Omental fat pad (tissue), 4 donors: ENCODE data around the gene CSRP1. TPM values are rescaled to one million over a fixed set of nuclear protein-coding genes. Genes with fewer than 3 reads are reported as not detected.

ENCODE experiments used
- ATAC-seq: fragments of 150-250 bp; one replicate; pipeline ENCODE4 v1.9.1; 2016; ENCODE audit warnings: mild to moderate bottlenecking, moderate library complexity; ENCODE audit not compliant: low FRiP score
- DNase-seq: peaks from one replicate; pipeline ENCODE4 v3.0.0-alpha.2; 2019; ENCODE audit warnings: low spot score
- CTCF ChIP-seq, 3 donors: fragments of 450-650 bp; IDR thresholded peaks; one replicate each; pipeline ENCODE4 v1.5.1; 2016 to 2017; ENCODE audit warnings: antibody characterized with exemption in 3 of 3, mild to moderate bottlenecking in 3 of 3, moderate library complexity in 2 of 3
- total RNA-seq, 4 donors: library from RNA; depleted of rRNA; stranded (reverse); fragments of >200 nt; gene quantifications; one replicate each; pipeline ENCODE4 v1.1.0, GENCODE V29; 2016

Gene CSRP1
- total RNA-seq, 4 donors from 2014 or later: 258 to 670 (median 416) TPM

- DNase-seq: no peak
- no peak for ATAC-seq
- no peak for TF ChIP-seq CTCF (IDR thresholded peaks at IDR 0.05)
These were observed 10.7 kb upstream of the CSRP1 start for GRCh38 chr1:201517631-201518030.

- no peak for ATAC-seq
- no peak for TF ChIP-seq CTCF (IDR thresholded peaks at IDR 0.05)
- no peak for DNase-seq
These were observed 9.7 kb upstream of the CSRP1 start for GRCh38 chr1:201516511-201517127.

- no peak for ATAC-seq
- no peak for DNase-seq
- no peak for TF ChIP-seq CTCF (IDR thresholded peaks at IDR 0.05)
These were observed 9.0 kb upstream of the CSRP1 start for GRCh38 chr1:201515895-201516294.

GRCh38 chr1:201515062-201515750 lies 8.3 kb upstream of the CSRP1 start:
- no peak for ATAC-seq
- no peak for DNase-seq
- TF ChIP-seq CTCF (IDR thresholded peaks at IDR 0.05): no peak

GRCh38 chr1:201514466-201514865 lies 7.5 kb upstream of the CSRP1 start:
- DNase-seq (no peak), ATAC-seq (no peak)
- TF ChIP-seq CTCF (IDR thresholded peaks at IDR 0.05): no peak

GRCh38 chr1:201513498-201514243 lies 6.7 kb upstream of the CSRP1 start:
- ATAC-seq (no peak), DNase-seq (no peak)
- TF ChIP-seq CTCF (IDR thresholded peaks at IDR 0.05): no peak
